Tibial artery (tissue), 4 donors: ENCODE results near the gene NCF4.

ENCODE experiments used
- DNase-seq, 2 donors: peaks; one replicate each; pipeline ENCODE4 v3.0.0-alpha.2; 2019
- H3K27ac ChIP-seq, 2 donors: fragments of 200-600 bp; sonication (generic) in 1 of 2; 1 replicate in 1 of 2; 2 replicates in 1 of 2; pipeline ENCODE4 v1.5.1; 2018 to 2019; ENCODE audit warnings: mild to moderate bottlenecking in 1 of 2
- H3K27me3 ChIP-seq, 2 donors: fragments of 200-600 bp; sonication (generic) in 1 of 2; one replicate each; pipeline versions ENCODE4 v1.5.1 to v1.6.0; 2016 to 2019
- H3K36me3 ChIP-seq, 3 donors: fragments of 200-600 bp; sonication (generic) in 2 of 3; one replicate each; pipeline ENCODE4 v1.5.1; 2016 to 2019; ENCODE audit warnings: mild to moderate bottlenecking in 2 of 3
- H3K4me1 ChIP-seq, 4 donors: fragments of 200-600 bp; sonication (generic) in 2 of 4; 1 replicate in 3 of 4; 2 replicates in 1 of 4; pipeline ENCODE4 v1.5.1; 2016 to 2019
- H3K4me3 ChIP-seq, 2 donors: fragments of 200-600 bp; sonication (generic) in 1 of 2; 1 replicate in 1 of 2; 2 replicates in 1 of 2; pipeline ENCODE4 v1.5.1; 2018 to 2019; ENCODE audit warnings: mild to moderate bottlenecking in 2 of 2
- H3K9me3 ChIP-seq, 3 donors: fragments of 200-600 bp; sonication (generic) in 1 of 3; one replicate each; pipeline ENCODE4 v1.5.1; 2016 to 2019
- intact Hi-C: fragments of 100-400 bp; cut with DNase I; formaldehyde crosslinking; loops from one replicate; pipeline ENCODE4 v1.15.0; 2023; ENCODE audit warnings: low total_unique reads
- TF ChIP-seq, protein P1 (sequence below), 2 experiments: fragments of 200-600 bp in 1 of 2; fragments of 450-650 bp in 1 of 2; IDR thresholded peaks; one replicate each; pipeline ENCODE4 v1.5.1; 2017 to 2019; ENCODE audit warnings: antibody characterized with exemption in 2 of 2, mild to moderate bottlenecking in 1 of 2, moderate library complexity in 1 of 2

The NCF4 gene

DNA sequence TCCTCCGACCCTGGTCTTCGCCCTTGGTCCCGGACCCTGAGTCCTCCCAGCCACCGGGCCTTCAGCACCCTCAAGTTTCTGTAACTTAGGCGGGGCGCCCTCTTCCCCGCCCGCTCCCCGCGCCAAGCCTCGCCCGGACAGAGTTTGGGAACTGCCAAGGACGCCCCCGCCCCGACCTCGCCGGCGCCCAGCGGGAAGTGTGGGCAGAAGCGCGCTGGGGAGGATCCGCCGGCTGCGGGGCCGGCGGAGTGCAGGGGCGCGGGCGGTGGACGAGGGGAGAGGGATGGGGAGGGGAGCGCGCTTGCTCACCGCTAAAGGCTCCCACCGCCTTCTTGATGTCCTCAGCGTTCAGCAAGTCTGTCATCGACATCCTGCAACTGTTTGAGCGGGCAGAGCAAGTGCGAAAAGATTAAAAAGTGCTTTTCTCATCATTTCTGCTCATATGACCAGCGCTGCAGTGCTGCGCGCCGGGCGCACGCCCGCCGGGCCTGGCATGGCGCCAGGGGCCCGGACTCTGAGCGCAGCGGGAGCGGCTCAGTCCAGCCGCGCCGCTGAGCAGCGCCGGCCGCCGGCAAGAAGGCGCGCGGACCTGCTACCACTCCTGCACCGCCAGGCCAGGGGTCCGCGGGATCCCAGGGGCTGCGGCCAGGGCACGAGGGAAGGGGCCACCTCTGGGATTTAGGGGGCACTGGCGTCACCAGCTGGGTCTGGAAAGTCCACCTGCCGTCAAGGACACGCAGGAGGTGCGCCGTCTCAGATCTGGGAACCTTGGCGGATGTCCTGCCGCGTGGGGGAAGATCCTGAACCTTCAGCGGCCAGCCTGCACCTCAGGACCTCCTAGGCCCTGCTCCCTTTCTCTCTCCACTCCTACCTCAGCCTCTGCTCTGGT is 43.9 kb upstream of the NCF4 start, which contains the start of gene PVALB:
Gene PVALB (minus strand): TSS at position 400 of the 889 bp plus-strand sequence. CDS start 30 bp downstream, at position 370.
- H3K36me3 ChIP-seq, result no peaks in the 10 kb centered on the region
- no peak for DNase-seq
- intact Hi-C loops, result no loop called here
- H3K4me3 ChIP-seq, result peak within 1 kb of the TSS in 1 of 2 donors; percentile 10
- H3K9me3 ChIP-seq, result no peaks in the 10 kb centered on the region
- peaks cover 0 to 94% of the 10 kb centered on the region in 2 donors for H3K27me3 ChIP-seq
- TF ChIP-seq, protein P1, sequence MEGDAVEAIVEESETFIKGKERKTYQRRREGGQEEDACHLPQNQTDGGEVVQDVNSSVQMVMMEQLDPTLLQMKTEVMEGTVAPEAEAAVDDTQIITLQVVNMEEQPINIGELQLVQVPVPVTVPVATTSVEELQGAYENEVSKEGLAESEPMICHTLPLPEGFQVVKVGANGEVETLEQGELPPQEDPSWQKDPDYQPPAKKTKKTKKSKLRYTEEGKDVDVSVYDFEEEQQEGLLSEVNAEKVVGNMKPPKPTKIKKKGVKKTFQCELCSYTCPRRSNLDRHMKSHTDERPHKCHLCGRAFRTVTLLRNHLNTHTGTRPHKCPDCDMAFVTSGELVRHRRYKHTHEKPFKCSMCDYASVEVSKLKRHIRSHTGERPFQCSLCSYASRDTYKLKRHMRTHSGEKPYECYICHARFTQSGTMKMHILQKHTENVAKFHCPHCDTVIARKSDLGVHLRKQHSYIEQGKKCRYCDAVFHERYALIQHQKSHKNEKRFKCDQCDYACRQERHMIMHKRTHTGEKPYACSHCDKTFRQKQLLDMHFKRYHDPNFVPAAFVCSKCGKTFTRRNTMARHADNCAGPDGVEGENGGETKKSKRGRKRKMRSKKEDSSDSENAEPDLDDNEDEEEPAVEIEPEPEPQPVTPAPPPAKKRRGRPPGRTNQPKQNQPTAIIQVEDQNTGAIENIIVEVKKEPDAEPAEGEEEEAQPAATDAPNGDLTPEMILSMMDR (IDR thresholded peaks at IDR 0.05), result no peak
- H3K4me1 ChIP-seq, result peaks cover 0 to 12% (median 12%) of the 10 kb centered on the region in 4 donors
- H3K27ac ChIP-seq, result no peak within 1 kb of the TSS

DNA sequence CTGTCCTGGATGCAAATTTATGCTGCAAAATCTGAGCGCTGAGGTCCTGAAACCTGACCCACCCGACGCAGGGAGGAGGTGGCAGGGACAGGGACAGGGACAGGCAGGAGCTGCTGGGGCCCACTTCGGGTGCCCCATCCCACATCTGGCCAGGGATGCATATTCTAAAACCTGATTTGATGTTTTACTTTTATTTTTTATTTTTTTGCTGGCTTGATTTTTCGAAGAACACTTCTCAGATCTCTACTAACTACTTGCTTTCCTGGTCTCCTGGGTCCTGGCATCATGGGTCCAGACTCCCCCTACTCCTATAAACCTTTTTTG is 43.3 kb upstream of the NCF4 start:
- no peaks in the 10 kb centered on the region for H3K36me3 ChIP-seq
- peaks cover 0 to 12% (median 12%) of the 10 kb centered on the region in 4 donors for H3K4me1 ChIP-seq
- intact Hi-C loops, result no loop called here
- H3K4me3 ChIP-seq, result no peak overlapping the region
- no peaks in the 10 kb centered on the region for H3K9me3 ChIP-seq
- peaks cover 0 to 90% of the 10 kb centered on the region in 2 donors for H3K27me3 ChIP-seq
- DNase-seq, result no peak
- TF ChIP-seq, protein P1 (IDR thresholded peaks at IDR 0.05), result no peak
- H3K27ac ChIP-seq, result no peak overlapping the region

DNA sequence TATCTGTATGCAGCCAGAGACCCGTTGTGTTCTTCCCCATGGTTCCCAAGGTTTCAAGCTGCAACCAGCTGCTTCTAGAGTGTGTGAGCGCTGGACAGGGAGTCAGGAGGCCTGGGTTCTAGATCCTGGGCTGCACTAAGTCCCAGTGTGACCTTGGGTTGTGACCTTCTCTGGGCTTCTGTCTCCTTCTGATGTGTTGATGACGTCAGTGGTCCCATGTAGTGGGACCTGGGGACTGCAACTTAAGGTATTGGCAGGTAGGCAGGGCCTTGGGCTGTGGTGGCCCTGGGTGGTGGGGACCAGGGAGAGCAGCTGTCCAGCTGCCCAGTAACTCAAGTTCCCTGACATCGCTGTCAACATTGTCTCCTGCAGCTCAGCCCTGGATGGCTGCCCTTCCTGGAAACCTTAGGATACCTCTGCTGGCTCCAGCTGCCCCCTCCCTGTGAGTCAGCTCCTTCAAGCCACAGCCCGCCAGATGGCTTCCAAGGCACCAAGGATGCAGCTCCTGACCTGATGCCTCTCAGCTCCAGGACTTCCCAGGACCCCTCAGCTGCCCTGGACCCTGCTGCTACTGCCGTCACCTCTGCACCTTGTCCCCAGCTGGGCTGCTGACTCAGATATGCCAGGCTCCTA is 42.7 kb upstream of the NCF4 start:
- Histone ChIP-seq H3K4me1 (peaks cover 0 to 12% (median 12%) of the 10 kb centered on the region in 4 donors), H3K36me3 (no peaks in the 10 kb centered on the region), H3K9me3 (no peaks in the 10 kb centered on the region), H3K27me3 (peaks cover 0 to 91% of the 10 kb centered on the region in 2 donors), H3K4me3 (no peak overlapping the region), H3K27ac (no peak overlapping the region)
- TF ChIP-seq, protein P1 (IDR thresholded peaks at IDR 0.05), result no peak
- intact Hi-C loops, result no loop called here
- no peak for DNase-seq

DNA sequence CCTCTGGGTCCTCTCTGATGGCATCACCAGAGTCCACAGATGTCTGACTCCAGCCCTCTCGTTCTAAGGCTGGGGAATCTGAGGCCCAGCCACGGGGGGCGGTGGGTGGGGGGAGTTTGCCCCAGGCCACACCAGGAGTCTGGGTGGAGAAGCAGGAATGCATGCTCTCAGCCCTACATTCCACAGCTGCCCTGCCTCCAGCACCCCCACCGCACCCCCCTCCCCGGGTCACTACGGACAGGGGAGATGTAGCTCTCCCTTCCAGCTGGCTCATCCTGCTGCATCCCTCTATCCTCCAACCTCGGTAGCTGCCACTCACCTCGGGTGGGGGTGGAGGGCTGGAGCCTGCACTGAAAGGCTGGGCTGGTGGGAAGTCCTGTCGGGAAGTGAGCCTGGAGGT is 41.7 kb upstream of the NCF4 start:
- DNase-seq, result no peak
- TF ChIP-seq, protein P1 (IDR thresholded peaks at IDR 0.05), result no peak
- Histone ChIP-seq H3K9me3 (no peaks in the 10 kb centered on the region), H3K36me3 (no peaks in the 10 kb centered on the region), H3K27me3 (peaks cover 0 to 92% of the 10 kb centered on the region in 2 donors), H3K27ac (no peak overlapping the region), H3K4me3 (no peak overlapping the region), H3K4me1 (peaks cover 0 to 12% (median 12%) of the 10 kb centered on the region in 4 donors)
- intact Hi-C loops, result no loop called here

DNA sequence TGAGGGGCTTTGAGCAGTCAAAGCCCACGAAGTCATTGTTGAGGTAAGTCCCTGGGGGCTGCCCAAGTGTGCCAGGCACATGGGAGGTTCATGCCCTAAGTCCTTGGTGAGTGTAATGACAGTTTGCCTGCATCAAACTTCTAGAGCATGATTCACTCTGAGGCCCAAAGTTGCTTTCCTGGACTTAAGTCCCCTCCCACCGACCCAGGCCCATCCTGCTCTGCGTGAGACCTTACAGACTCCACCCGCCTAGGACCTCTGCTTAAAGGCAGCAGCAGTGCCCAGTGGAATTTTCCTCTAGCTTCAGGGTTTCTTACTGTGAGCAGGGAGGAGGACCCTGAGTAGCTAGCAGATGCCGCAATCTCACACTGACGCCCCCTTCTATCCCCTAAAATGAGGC is 38.2 kb upstream of the NCF4 start:
- intact Hi-C loops, result no loop called here
- DNase-seq, result no peak
- peaks cover 0 to 68% of the 10 kb centered on the region in 2 donors for H3K27me3 ChIP-seq
- H3K27ac ChIP-seq, result no peak overlapping the region
- H3K36me3 ChIP-seq, result no peaks in the 10 kb centered on the region
- no peak overlapping the region for H3K4me3 ChIP-seq
- no peaks in the 10 kb centered on the region for H3K9me3 ChIP-seq
- TF ChIP-seq, protein P1 (IDR thresholded peaks at IDR 0.05), result no peak
- H3K4me1 ChIP-seq, result no peaks in the 10 kb centered on the region
